AG09319 (cell line): ENCODE data around the gene GPR39.

Source experiments
- DNase-seq: peaks from one replicate; pipeline ENCODE4 v3.0.0-alpha.2; 2010; ENCODE audit warnings: low read depth; ENCODE audit errors: extremely low read depth
- TF ChIP-seq, protein P1 (sequence below): IDR thresholded peaks from 2 replicates; pipeline ENCODE4 v1.5.1; 2011; ENCODE audit warnings: low read depth, mild to moderate bottlenecking, inconsistent platforms, low read length, moderate library complexity

The GPR39 gene

GRCh38 chr2:132690664-132691303, 274.2 kb downstream of the GPR39 start:
- TF ChIP-seq, protein P1, sequence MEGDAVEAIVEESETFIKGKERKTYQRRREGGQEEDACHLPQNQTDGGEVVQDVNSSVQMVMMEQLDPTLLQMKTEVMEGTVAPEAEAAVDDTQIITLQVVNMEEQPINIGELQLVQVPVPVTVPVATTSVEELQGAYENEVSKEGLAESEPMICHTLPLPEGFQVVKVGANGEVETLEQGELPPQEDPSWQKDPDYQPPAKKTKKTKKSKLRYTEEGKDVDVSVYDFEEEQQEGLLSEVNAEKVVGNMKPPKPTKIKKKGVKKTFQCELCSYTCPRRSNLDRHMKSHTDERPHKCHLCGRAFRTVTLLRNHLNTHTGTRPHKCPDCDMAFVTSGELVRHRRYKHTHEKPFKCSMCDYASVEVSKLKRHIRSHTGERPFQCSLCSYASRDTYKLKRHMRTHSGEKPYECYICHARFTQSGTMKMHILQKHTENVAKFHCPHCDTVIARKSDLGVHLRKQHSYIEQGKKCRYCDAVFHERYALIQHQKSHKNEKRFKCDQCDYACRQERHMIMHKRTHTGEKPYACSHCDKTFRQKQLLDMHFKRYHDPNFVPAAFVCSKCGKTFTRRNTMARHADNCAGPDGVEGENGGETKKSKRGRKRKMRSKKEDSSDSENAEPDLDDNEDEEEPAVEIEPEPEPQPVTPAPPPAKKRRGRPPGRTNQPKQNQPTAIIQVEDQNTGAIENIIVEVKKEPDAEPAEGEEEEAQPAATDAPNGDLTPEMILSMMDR = no peak
- peak; percentile 19 for DNase-seq

DNA sequence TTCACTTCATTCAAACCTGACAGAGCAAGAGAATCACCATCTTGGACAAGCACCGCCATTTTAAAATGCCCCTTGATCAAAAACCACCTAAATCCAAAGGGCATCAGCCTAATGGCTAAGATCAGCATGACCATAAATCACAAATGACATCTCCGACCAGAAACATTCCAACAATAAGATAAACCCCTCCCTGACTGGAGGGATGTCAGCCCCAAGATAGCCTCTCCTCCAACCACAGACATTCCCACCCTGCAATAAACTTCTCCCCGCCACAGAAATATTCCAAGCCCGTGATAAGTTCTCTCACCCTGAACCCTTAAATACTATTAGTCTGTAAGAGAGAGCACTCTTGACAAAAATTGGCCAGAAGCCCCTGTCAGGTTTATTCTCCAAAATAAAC, 275.0 kb downstream of the GPR39 start:
- TF ChIP-seq, protein P1 = no peak
- DNase-seq = no peak

DNA sequence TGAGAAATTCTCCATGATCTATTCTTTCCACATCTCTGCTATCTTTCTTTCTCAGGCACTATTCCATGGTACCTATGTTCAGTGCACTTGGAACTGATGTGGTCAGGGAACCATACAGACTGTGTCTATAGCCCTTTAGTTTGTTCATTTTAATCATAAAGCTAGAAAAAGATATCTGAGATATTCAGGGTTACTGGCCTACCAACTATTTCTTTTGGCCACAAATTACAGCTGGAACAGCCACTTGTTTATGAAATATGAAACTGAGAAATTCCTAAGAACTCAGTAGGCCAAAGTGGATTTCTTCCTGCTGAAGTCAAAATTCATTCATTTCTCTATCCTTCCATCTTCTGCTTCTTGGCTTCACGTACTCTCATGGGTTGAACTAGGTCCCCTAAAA, 276.2 kb downstream of the GPR39 start:
- TF ChIP-seq, protein P1 = no peak
- peak; percentile 27 for DNase-seq
